HG02588 (cell line): ENCODE data around the gene CD22.

Source experiments
- ATAC-seq: cut with Tn5 transposase; IDR thresholded peaks from one replicate; pipeline ENCODE4 v1.9.1; 2021; ENCODE audit warnings: mild to moderate bottlenecking, moderate library complexity; ENCODE audit not compliant: unreplicated experiment

The CD22 gene

DNA sequence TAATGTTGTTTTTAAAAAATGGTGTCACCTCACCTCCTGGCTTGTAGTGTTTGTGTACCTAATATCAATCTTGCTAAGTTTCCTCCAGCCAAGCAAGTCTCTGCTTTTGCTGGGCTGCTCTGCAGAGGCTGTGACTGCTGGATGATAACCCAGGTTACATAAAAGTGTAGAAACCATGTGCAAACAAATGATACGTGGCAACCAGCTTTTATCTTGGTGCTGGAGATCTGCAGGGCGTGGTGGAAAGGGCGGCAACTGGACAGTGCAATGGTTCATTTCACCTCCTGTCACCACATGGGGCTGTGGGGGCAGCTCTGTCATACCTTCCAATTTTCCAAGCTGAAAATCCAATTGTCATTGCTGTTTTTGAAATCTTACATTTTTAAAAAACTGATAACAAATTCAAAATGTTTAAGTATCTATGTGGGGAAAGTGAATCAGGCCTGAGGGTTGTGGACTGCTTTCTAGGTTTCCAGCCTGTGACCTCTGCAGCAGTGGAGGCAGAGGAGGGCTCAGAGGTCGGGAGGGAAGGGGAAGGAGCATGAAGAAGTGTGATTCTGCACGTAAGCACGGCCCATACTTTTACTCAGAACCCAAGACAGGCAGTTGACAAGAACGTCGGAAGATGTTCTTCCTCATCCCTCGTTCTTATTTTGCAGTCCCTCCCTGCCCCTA, 51.6 kb downstream of the CD22 start:
- ATAC-seq: no peak

- no peak for ATAC-seq
Observed at GRCh38 chr19:35381318-35381717, 52.3 kb downstream of the CD22 start.

- ATAC-seq: no peak
Observed at GRCh38 chr19:35381926-35382325, 52.9 kb downstream of the CD22 start.

GRCh38 chr19:35383536-35383935, 54.5 kb downstream of the CD22 start:
- ATAC-seq: no peak

DNA sequence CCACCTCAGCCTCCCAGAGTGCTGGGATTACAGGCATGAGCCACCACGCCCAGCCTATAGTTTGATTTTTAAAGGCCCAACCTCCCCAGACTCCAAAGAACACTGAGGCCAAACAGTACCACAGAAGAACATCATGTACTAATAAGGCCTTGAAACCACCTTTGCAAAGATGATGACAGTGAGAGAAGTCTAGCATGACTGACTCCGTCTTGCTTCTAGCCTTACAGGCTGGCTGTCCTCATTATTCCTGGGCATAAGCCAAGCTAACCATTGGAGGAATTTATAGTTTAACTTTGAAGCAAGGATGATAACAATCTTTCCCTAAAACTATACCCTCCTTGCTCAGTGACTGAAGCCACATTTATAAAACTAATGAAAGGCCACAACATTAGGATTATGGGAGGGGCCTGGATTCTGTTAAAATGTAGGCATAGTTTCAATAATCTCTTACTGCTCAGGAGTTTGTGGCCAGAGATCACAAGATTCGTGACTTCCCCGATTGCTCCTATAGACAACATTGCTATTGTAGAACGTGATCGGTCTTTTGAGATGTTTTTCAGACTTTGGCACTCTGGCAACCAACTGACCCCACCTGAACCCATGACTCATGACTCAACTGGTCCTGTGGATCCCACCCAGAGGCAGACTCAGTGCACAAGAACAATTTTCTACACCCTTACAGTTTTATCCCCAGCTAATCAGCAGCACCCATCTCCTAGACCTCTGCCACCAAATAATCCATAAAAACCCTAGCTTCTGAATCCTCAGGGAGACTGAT, 59.5 kb downstream of the CD22 start:
- ATAC-seq: no peak

DNA sequence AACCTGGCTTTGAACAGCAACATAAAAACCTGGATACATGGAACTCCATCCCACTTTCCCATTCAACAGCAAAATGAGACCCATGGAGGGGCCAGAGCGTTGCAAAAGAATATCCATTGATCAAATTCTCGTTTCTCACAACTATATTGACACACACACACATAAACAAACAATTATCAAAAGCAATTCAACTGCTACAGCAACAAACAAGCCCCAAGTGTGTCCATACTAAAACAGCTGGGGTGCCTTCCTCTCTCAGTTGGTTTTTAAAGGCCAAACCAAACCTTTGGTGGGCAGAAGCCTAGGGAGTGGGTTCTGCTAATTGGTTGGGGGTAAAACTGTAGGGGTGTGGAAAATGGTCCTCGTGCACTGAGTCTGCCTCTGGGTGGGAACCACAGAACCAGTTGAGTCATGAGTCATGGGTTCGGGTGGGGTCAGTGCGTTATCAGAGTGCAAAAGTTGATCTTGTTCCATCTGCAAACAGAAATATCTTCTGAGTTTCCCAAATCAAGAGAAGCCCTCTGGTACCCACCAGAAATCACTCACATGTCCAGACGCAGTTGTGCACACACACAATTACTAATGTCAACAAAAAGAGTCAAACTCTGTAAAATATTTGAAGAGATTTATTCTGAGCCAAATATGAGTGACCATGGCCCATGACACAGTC, 60.3 kb downstream of the CD22 start:
- no peak for ATAC-seq

DNA sequence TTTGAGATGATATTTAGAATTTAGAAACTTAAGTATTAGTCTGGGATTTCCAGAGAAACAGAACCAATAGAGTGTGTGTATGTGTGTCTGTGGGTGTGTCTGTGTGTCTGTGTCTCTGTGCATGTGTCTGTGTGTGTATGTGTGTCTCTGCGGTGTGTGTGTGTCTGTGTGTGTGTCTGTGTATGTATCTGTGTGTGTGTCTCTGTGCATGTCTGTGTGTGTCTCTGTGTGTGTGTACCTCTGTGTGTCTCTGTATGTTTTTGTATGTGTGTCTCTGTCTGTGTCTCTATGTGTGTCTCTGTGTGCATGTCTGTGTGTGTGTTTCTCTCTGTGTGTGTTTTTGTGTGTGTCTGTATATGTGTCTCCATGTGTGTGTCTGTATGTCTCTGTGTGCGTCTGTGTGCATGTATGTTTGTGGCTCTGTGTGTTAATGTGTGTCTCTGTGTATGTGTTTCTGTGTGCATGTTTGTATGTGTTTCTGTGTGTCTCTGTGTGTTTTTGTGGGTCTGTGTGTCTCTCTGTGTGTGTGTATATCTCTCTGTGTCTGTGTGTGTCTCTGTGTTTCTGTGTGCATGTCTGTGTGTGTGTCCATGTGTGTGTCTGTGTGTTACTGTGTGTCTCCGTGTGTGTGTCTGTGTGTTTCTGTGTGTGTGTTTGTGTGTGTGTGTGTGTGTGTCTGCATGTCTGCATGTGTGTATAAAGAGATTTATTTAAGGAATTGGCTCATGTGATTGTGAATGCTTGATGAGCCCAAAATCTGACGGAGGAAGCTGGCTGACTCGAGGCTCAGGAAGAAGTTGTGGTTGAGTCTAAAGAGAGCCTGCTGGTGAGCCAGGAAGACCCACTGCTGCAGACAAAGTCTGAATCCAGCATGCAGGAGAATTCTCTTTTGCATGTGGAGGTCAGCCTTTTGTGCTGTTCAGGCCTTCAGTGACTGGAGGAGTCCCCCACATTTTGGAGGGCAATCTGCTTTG, 64.0 kb downstream of the CD22 start:
- no peak for ATAC-seq

- no peak for ATAC-seq
Observed at GRCh38 chr19:35395382-35396199, 66.6 kb downstream of the CD22 start.

- no peak for ATAC-seq
Observed at GRCh38 chr19:35396240-35396885, 67.4 kb downstream of the CD22 start.
